Spleen (tissue), 11 donors: Measurements from ENCODE around the gene BAIAP2L1. TPM values are rescaled to one million over a fixed set of nuclear protein-coding genes. Genes with fewer than 3 reads are reported as not detected.
A peak's percentile ranks its signal among the peaks of the same experiment; 100 is the strongest.

Experiments
- DNase-seq: peaks from one replicate; pipeline ENCODE4 v3.0.0-alpha.2; 2020
- H3K27ac ChIP-seq, 8 donors: fragments of 200-600 bp; sonication (generic) in 7 of 8; 1 replicate in 4 of 8; 2 replicates in 4 of 8; pipeline versions ENCODE4 v1.5.0 to v1.8.0; 2016 to 2021; ENCODE audit warnings: inconsistent platforms in 4 of 8, mild to moderate bottlenecking in 4 of 8, moderate library complexity in 1 of 8
- H3K27me3 ChIP-seq, 7 donors: fragments of 200-600 bp; sonication (generic) in 6 of 7; replicated peaks in 1 of 7; 1 replicate in 4 of 7; 2 replicates in 3 of 7; pipeline versions ENCODE4 v1.5.0 to v1.8.0; 2016 to 2021; ENCODE audit warnings: inconsistent platforms in 3 of 7, mild to moderate bottlenecking in 1 of 7
- H3K36me3 ChIP-seq, 6 donors: fragments of 200-600 bp; sonication (generic) in 5 of 6; 1 replicate in 4 of 6; 2 replicates in 2 of 6; pipeline versions ENCODE4 v1.5.0 to v1.8.0; 2016 to 2021; ENCODE audit warnings: inconsistent platforms in 2 of 6
- H3K4me1 ChIP-seq, 6 donors: fragments of 200-600 bp; sonication (generic) in 5 of 6; 1 replicate in 3 of 6; 2 replicates in 3 of 6; pipeline versions ENCODE4 v1.5.0 to v1.8.0; 2016 to 2021; ENCODE audit warnings: inconsistent platforms in 3 of 6
- H3K4me3 ChIP-seq, 8 donors: fragments of 200-600 bp; sonication (generic) in 7 of 8; 1 replicate in 4 of 8; 2 replicates in 4 of 8; pipeline versions ENCODE4 v1.5.0 to v1.8.0; 2016 to 2021; ENCODE audit warnings: inconsistent platforms in 4 of 8, mild to moderate bottlenecking in 4 of 8, moderate library complexity in 2 of 8
- H3K9me3 ChIP-seq, 8 donors: fragments of 200-600 bp; sonication (generic) in 7 of 8; 1 replicate in 4 of 8; 2 replicates in 4 of 8; pipeline versions ENCODE4 v1.5.0 to v1.8.0; 2016 to 2021; ENCODE audit warnings: inconsistent platforms in 4 of 8
- CTCF ChIP-seq, 11 experiments: fragments of 200-600 bp in 7 of 11; fragments of 450-650 bp in 4 of 11; sonication (generic) in 4 of 11; IDR thresholded peaks in 8 of 11; conservative IDR thresholded peaks in 3 of 11; 1 replicate in 7 of 11; 2 replicates in 4 of 11; pipeline versions ENCODE4 v1.4.0 to v1.8.0; 2016 to 2021; ENCODE audit warnings: antibody characterized with exemption in 11 of 11, inconsistent platforms in 4 of 11, mild to moderate bottlenecking in 1 of 11
- POLR2A ChIP-seq, 3 donors: fragments of 450-650 bp; IDR thresholded peaks; one replicate each; pipeline ENCODE4 v1.5.1; 2017; ENCODE audit warnings: antibody characterized with exemption in 3 of 3, mild to moderate bottlenecking in 1 of 3
- POLR2AphosphoS5 ChIP-seq, 3 donors: sonication (generic); formaldehyde crosslinking; IDR thresholded peaks; one replicate each; pipeline ENCODE4 v1.5.1; 2017; ENCODE audit warnings: antibody characterized with exemption in 3 of 3
- WGBS, 5 donors: extraction: QIAGEN DNeasy Blood & Tissue Kit in 3 of 5; methylation state at CpG; one replicate each; pipeline versions ENCODE4 v1.1.5 to v1.1.7; 2013 to 2018; 5-methylcytosine and 5-hydroxymethylcytosine counted together
- intact Hi-C: fragments of 100-400 bp; cut with DNase I; formaldehyde crosslinking; loops from one replicate; pipeline ENCODE4 v1.15.0; 2023; ENCODE audit warnings: low total_unique reads
- polyA plus RNA-seq, 3 donors: library from polyadenylated mRNA; stranded (reverse); fragments of 200-250 nt; gene quantifications; one replicate each; pipeline ENCODE4 v1.2.1, GENCODE V29; 2013
- total RNA-seq, 7 donors: library from RNA; depleted of rRNA in 3 of 7; stranded (reverse); fragments of >200 nt in 3 of 7; fragmentation: NEBNext Ultra II Directional in 4 of 7; extraction: Animal tissue kit (Norgen Biotek cat#: 25700) in 4 of 7; gene quantifications; one replicate each; pipeline versions ENCODE4 v1.1.0 to v1.2.1, GENCODE V29; 2016 to 2021
- donor health status: healthy with polysubstance abuse.
- donor health status: DM: no; HTN: no; CAD: no; lungs with moderate emphysema.
- donor health status: DM: no; HTN: no; CAD: no.
- donor health status: Bipolar disorder and iron deficiency.
- donor health status: healthy.
- donor health status: DM: no; HTN: no; CAD: no.
- donor health status: DM: yes; HTN: yes; CAD: no.

The BAIAP2L1 gene
- total and polyA plus RNA-seq, 10 donors, result 0.72 to 2.6 (median 1.5) TPM

- TF ChIP-seq POLR2A (IDR thresholded peaks at IDR 0.05) (no peak), POLR2AphosphoS5 (IDR thresholded peaks at IDR 0.05) (no peak), CTCF (IDR thresholded peaks at IDR 0.05 in 8 of 11, conservative IDR thresholded peaks at IDR 0.05 in 3 of 11) (no peak)
- intact Hi-C loops, result no loop called here
- no peaks in the 10 kb centered on the region for H3K36me3 ChIP-seq
- WGBS, 5 donors, result 92 to 98% (median 93%) methylated on average over 3 of the region's 3 CpGs
- H3K27ac ChIP-seq, result no peak overlapping the region
- peak; percentile 5 for DNase-seq
- H3K9me3 ChIP-seq, result no peaks in the 10 kb centered on the region
- H3K27me3 ChIP-seq, result no peaks in the 10 kb centered on the region
- no peaks in the 10 kb centered on the region for H3K4me1 ChIP-seq
- H3K4me3 ChIP-seq, result no peak overlapping the region
These were observed 26.6 kb downstream of the BAIAP2L1 start for GRCh38 chr7:98374285-98374680.

- peaks cover 0 to 4% (median 0%) of the 10 kb centered on the region in 7 donors for H3K27me3 ChIP-seq
- no peaks in the 10 kb centered on the region for H3K4me1 ChIP-seq
- no peak for DNase-seq
- no peak for TF ChIP-seq POLR2A (IDR thresholded peaks at IDR 0.05)
- TF ChIP-seq CTCF (IDR thresholded peaks at IDR 0.05 in 8 of 11, conservative IDR thresholded peaks at IDR 0.05 in 3 of 11), result no peak
- TF ChIP-seq POLR2AphosphoS5 (IDR thresholded peaks at IDR 0.05), result no peak
- no peaks in the 10 kb centered on the region for H3K9me3 ChIP-seq
- intact Hi-C loops, result no loop called here
- H3K27ac ChIP-seq, result no peak overlapping the region
- no peaks in the 10 kb centered on the region for H3K36me3 ChIP-seq
- 91 to 100% (median 92%) methylated on average over 3 of the region's 3 CpGs for WGBS, 5 donors
- no peak overlapping the region for H3K4me3 ChIP-seq
These were observed 27.9 kb downstream of the BAIAP2L1 start for GRCh38 chr7:98372993-98373392.

GRCh38 chr7:98369726-98370125 is 31.2 kb downstream of the BAIAP2L1 start:
- WGBS, 5 donors, result 74 to 87% (median 82%) methylated on average over 7 of the region's 7 CpGs
- Histone ChIP-seq H3K4me3 (peak overlapping the region in 1 of 8 donors; percentile 17), H3K27me3 (peaks cover 0 to 4% (median 0%) of the 10 kb centered on the region in 7 donors)

GRCh38 chr7:98368716-98369115 is 32.2 kb downstream of the BAIAP2L1 start:
- H3K4me1 ChIP-seq, result peaks cover 0 to 4% (median 0%) of the 10 kb centered on the region in 6 donors
- H3K27me3 ChIP-seq, result peaks cover 0 to 4% (median 0%) of the 10 kb centered on the region in 7 donors
- no peak for DNase-seq
- WGBS, 5 donors, result 78 to 85% (median 82%) methylated on average over 8 of the region's 8 CpGs
- no peaks in the 10 kb centered on the region for H3K36me3 ChIP-seq
- H3K27ac ChIP-seq, result peak overlapping the region in 2 of 8 donors; percentile 63 to 74
- H3K4me3 ChIP-seq, result no peak overlapping the region
- intact Hi-C loops, result no loop called here
- no peaks in the 10 kb centered on the region for H3K9me3 ChIP-seq
- TF ChIP-seq CTCF (IDR thresholded peaks at IDR 0.05 in 8 of 11, conservative IDR thresholded peaks at IDR 0.05 in 3 of 11), result no peak
- TF ChIP-seq POLR2A (IDR thresholded peaks at IDR 0.05), result no peak
- TF ChIP-seq POLR2AphosphoS5 (IDR thresholded peaks at IDR 0.05), result no peak

More at GRCh38 chr7:98369726-98370125, 31.2 kb downstream of the BAIAP2L1 start:
- no peak for TF ChIP-seq POLR2AphosphoS5 (IDR thresholded peaks at IDR 0.05)
- TF ChIP-seq POLR2A (IDR thresholded peaks at IDR 0.05), result no peak
- TF ChIP-seq CTCF (IDR thresholded peaks at IDR 0.05 in 8 of 11, conservative IDR thresholded peaks at IDR 0.05 in 3 of 11), result no peak
- Histone ChIP-seq H3K4me1 (peaks cover 0 to 4% (median 0%) of the 10 kb centered on the region in 6 donors), H3K9me3 (no peaks in the 10 kb centered on the region), H3K27ac (peak overlapping the region in 2 of 8 donors; percentile 63 to 74), H3K36me3 (no peaks in the 10 kb centered on the region)
- intact Hi-C loops, result no loop called here
- DNase-seq, result peak; percentile 20
